Measurements from ENCODE around the gene DPP6. TPM values are rescaled to one million over a fixed set of nuclear protein-coding genes. Genes with fewer than 3 reads are reported as not detected.

DPP6 gene
- total and polyA plus RNA-seq, 9 of the 15 experiments (the other 6 are each of a cell fraction or from before 2014, with no cell fraction given) = not detected

DNA sequence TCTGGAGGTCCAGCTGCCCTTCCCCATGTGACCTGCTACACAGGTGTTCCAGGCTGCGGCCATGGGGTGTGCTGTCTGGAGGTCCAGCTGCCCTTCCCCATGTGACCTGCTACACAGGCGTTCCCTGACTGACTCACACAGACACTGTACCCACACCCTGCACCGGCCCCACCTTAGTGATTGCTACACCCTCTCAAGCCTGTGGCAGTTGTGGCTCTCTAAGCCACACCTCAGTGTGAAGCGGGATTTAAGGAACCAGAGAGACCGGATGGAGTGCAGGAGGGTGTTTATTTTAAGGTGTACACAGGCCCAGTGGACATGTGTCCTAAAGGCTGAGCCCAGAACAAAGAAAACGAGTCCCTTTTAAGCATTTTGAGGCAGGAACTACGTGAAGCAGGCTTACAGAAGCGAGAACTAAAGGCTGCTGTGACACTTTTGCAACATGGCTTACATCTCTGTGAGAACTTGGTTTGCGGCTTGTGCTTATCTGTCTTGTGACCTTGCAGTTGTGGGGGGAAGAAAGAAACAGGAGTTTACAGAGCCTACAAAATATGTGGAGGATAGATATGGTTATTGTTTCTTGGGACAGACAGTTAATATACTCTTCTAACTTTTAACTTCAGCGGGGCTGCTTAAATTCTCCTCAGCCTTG, 624.4 kb downstream of the DPP6 start (continued):
- no peak for TF ChIP-seq TFAM (CRISPR knock-in tag; conservative IDR thresholded peaks at IDR 0.05)
- peak; percentile 93 for TF ChIP-seq CBFA2T3 (IDR thresholded peaks at IDR 0.05)
- peak; percentile 58; the same call in 1 of the 2 replicates for TF ChIP-seq XRCC5 (IDR thresholded peaks at IDR 0.05; ENCODE audit: low read depth, low read length)
- TF ChIP-seq PTBP1 (IDR thresholded peaks at IDR 0.05; ENCODE audit: low read depth, low read length) = no peak
- TF ChIP-seq, protein P1, sequence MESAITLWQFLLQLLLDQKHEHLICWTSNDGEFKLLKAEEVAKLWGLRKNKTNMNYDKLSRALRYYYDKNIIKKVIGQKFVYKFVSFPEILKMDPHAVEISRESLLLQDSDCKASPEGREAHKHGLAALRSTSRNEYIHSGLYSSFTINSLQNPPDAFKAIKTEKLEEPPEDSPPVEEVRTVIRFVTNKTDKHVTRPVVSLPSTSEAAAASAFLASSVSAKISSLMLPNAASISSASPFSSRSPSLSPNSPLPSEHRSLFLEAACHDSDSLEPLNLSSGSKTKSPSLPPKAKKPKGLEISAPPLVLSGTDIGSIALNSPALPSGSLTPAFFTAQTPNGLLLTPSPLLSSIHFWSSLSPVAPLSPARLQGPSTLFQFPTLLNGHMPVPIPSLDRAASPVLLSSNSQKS (CRISPR knock-in tag; IDR thresholded peaks at IDR 0.05) = no peak
- no peak for TF ChIP-seq RBM34 (IDR thresholded peaks at IDR 0.05; ENCODE audit: borderline replicate concordance, insufficient read depth, low read length)
- no peak for TF ChIP-seq ZNF655 (CRISPR knock-in tag; IDR thresholded peaks at IDR 0.05)
- no peak for TF ChIP-seq PHB2 (IDR thresholded peaks at IDR 0.05; ENCODE audit: low read depth)
- TF ChIP-seq, protein P2, sequence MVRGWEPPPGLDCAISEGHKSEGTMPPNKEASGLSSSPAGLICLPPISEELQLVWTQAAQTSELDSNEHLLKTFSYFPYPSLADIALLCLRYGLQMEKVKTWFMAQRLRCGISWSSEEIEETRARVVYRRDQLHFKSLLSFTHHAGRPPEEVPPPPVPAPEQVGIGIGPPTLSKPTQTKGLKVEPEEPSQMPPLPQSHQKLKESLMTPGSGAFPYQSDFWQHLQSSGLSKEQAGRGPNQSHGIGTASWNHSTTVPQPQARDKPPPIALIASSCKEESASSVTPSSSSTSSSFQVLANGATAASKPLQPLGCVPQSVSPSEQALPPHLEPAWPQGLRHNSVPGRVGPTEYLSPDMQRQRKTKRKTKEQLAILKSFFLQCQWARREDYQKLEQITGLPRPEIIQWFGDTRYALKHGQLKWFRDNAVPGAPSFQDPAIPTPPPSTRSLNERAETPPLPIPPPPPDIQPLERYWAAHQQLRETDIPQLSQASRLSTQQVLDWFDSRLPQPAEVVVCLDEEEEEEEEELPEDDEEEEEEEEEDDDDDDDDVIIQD (CRISPR knock-in tag; IDR thresholded peaks at IDR 0.05) = 0 out of 2 replicates have a peak, but pooled peaks have one; percentile 42
- TF ChIP-seq, protein P3, sequence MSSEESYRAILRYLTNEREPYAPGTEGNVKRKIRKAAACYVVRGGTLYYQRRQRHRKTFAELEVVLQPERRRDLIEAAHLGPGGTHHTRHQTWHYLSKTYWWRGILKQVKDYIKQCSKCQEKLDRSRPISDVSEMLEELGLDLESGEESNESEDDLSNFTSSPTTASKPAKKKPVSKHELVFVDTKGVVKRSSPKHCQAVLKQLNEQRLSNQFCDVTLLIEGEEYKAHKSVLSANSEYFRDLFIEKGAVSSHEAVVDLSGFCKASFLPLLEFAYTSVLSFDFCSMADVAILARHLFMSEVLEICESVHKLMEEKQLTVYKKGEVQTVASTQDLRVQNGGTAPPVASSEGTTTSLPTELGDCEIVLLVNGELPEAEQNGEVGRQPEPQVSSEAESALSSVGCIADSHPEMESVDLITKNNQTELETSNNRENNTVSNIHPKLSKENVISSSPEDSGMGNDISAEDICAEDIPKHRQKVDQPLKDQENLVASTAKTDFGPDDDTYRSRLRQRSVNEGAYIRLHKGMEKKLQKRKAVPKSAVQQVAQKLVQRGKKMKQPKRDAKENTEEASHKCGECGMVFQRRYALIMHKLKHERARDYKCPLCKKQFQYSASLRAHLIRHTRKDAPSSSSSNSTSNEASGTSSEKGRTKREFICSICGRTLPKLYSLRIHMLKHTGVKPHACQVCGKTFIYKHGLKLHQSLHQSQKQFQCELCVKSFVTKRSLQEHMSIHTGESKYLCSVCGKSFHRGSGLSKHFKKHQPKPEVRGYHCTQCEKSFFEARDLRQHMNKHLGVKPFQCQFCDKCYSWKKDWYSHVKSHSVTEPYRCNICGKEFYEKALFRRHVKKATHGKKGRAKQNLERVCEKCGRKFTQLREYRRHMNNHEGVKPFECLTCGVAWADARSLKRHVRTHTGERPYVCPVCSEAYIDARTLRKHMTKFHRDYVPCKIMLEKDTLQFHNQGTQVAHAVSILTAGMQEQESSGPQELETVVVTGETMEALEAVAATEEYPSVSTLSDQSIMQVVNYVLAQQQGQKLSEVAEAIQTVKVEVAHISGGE (CRISPR knock-in tag; IDR thresholded peaks at IDR 0.05) = peak in 2 of 3 experiments; percentile 67 to 95; a peak in 4 of 6 replicates
- TF ChIP-seq, protein P4, sequence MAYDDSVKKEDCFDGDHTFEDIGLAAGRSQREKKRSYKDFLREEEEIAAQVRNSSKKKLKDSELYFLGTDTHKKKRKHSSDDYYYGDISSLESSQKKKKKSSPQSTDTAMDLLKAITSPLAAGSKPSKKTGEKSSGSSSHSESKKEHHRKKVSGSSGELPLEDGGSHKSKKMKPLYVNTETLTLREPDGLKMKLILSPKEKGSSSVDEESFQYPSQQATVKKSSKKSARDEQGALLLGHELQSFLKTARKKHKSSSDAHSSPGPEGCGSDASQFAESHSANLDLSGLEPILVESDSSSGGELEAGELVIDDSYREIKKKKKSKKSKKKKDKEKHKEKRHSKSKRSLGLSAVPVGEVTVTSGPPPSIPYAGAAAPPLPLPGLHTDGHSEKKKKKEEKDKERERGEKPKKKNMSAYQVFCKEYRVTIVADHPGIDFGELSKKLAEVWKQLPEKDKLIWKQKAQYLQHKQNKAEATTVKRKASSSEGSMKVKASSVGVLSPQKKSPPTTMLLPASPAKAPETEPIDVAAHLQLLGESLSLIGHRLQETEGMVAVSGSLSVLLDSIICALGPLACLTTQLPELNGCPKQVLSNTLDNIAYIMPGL (CRISPR knock-in tag; IDR thresholded peaks at IDR 0.05) = no peak; the same call in 1 of the 2 replicates
- TF ChIP-seq ZNF224 (CRISPR knock-in tag; IDR thresholded peaks at IDR 0.05) = 0 out of 2 replicates have a peak, but pooled peaks have one; percentile 59
- TF ChIP-seq SOX6 (IDR thresholded peaks at IDR 0.05) = peak; percentile 94
- TF ChIP-seq SRSF1 (IDR thresholded peaks at IDR 0.05; ENCODE audit: low read depth, low read length) = no peak
